IPS-15b (cell line): ENCODE measurements around the gene GPX5.
"Not testable (repeated sequence)": the region's sequence is repeated elsewhere in the genome, so short reads cannot be mapped to it uniquely, and the experiment has no call there.

Experiments used
- H3K27me3 ChIP-seq: one replicate; pipeline ENCODE4 v1.6.1; 2013; ENCODE audit warnings: low read length; ENCODE audit not compliant: control insufficient read depth, insufficient read depth
- H3K36me3 ChIP-seq: one replicate; pipeline ENCODE4 v1.6.1; 2013; ENCODE audit warnings: low read length; ENCODE audit not compliant: control insufficient read depth, insufficient read depth
- H3K4me1 ChIP-seq: one replicate; pipeline ENCODE4 v1.6.1; 2013; ENCODE audit warnings: mild to moderate bottlenecking, low read length; ENCODE audit not compliant: control insufficient read depth, insufficient read depth
- H3K4me3 ChIP-seq: one replicate; pipeline ENCODE4 v1.5.1; 2013; ENCODE audit warnings: low read depth, low read length
- H3K9ac ChIP-seq: one replicate; pipeline ENCODE4 v1.6.1; 2013; ENCODE audit warnings: low read depth, mild to moderate bottlenecking, low read length
- H3K9me3 ChIP-seq: one replicate; pipeline ENCODE4 v1.6.1; 2013; ENCODE audit warnings: mild to moderate bottlenecking, low read length; ENCODE audit not compliant: control insufficient read depth, insufficient read depth

GPX5 gene

GRCh38 chr6:28543651-28544610, 18.2 kb downstream of the GPX5 start:
- no peaks in the 10 kb centered on the region for H3K9me3 ChIP-seq
- H3K4me3 ChIP-seq, result peak overlapping the region; percentile 70
- H3K9ac ChIP-seq, result peak overlapping the region; percentile 28
- H3K4me1 ChIP-seq, result no peaks in the 10 kb centered on the region
- H3K27me3 ChIP-seq, result no peaks in the 10 kb centered on the region
- H3K36me3 ChIP-seq, result no peaks in the 10 kb centered on the region

- no peaks in the 10 kb centered on the region for H3K4me1 ChIP-seq
- H3K36me3 ChIP-seq, result no peaks in the 10 kb centered on the region
- H3K9ac ChIP-seq, result no peak overlapping the region
- no peak overlapping the region for H3K4me3 ChIP-seq
- no peaks in the 10 kb centered on the region for H3K27me3 ChIP-seq
- no peaks in the 10 kb centered on the region for H3K9me3 ChIP-seq
These were observed 20.3 kb downstream of the GPX5 start for GRCh38 chr6:28545955-28546354.

GRCh38 chr6:28547003-28547402, 21.3 kb downstream of the GPX5 start:
- not testable (repeated sequence) for H3K4me1 ChIP-seq, H3K9ac ChIP-seq, H3K4me3 ChIP-seq, H3K27me3 ChIP-seq, H3K9me3 ChIP-seq, H3K36me3 ChIP-seq

- Histone ChIP-seq H3K27me3 (peaks cover 42% of the 10 kb centered on the region), H3K4me1 (no peaks in the 10 kb centered on the region), H3K9ac (no peak overlapping the region), H3K36me3 (no peaks in the 10 kb centered on the region), H3K9me3 (no peaks in the 10 kb centered on the region), H3K4me3 (no peak overlapping the region)
These were observed 26.4 kb downstream of the GPX5 start for GRCh38 chr6:28551891-28552666.

GRCh38 chr6:28553384-28553985, 27.8 kb downstream of the GPX5 start:
- Histone ChIP-seq H3K4me3 (peak overlapping the region; percentile 71), H3K27me3 (peaks cover 47% of the 10 kb centered on the region), H3K36me3 (no peaks in the 10 kb centered on the region), H3K9me3 (no peaks in the 10 kb centered on the region), H3K9ac (no peak overlapping the region), H3K4me1 (no peaks in the 10 kb centered on the region)

GRCh38 chr6:28553986-28554881, 28.6 kb downstream of the GPX5 start:
- Histone ChIP-seq H3K4me3 (peak overlapping the region; percentile 71), H3K9ac (no peak overlapping the region), H3K36me3 (no peaks in the 10 kb centered on the region), H3K4me1 (no peaks in the 10 kb centered on the region), H3K9me3 (no peaks in the 10 kb centered on the region), H3K27me3 (peaks cover 54% of the 10 kb centered on the region)

- Histone ChIP-seq H3K27me3 (peaks cover 60% of the 10 kb centered on the region), H3K9ac (no peak overlapping the region), H3K36me3 (no peaks in the 10 kb centered on the region), H3K4me3 (no peak overlapping the region), H3K4me1 (no peaks in the 10 kb centered on the region), H3K9me3 (no peaks in the 10 kb centered on the region)
These were observed 29.5 kb downstream of the GPX5 start for GRCh38 chr6:28555136-28555535.

- Histone ChIP-seq H3K9me3 (no peaks in the 10 kb centered on the region), H3K4me1 (no peaks in the 10 kb centered on the region), H3K9ac (no peak overlapping the region), H3K4me3 (no peak overlapping the region), H3K36me3 (no peaks in the 10 kb centered on the region), H3K27me3 (peaks cover 38% of the 10 kb centered on the region)
These were observed 32.9 kb downstream of the GPX5 start for GRCh38 chr6:28558629-28559028.

- no peak overlapping the region for H3K4me3 ChIP-seq
- no peaks in the 10 kb centered on the region for H3K36me3 ChIP-seq
- no peak overlapping the region for H3K9ac ChIP-seq
- H3K9me3 ChIP-seq, result no peaks in the 10 kb centered on the region
- no peaks in the 10 kb centered on the region for H3K4me1 ChIP-seq
- peaks cover 14% of the 10 kb centered on the region for H3K27me3 ChIP-seq
These were observed 37.9 kb downstream of the GPX5 start for GRCh38 chr6:28563430-28564095.

GRCh38 chr6:28565823-28566526, 40.3 kb downstream of the GPX5 start:
- Histone ChIP-seq H3K4me3 (no peak overlapping the region), H3K4me1 (no peaks in the 10 kb centered on the region), H3K9me3 (no peaks in the 10 kb centered on the region), H3K9ac (no peak overlapping the region), H3K27me3 (no peaks in the 10 kb centered on the region), H3K36me3 (no peaks in the 10 kb centered on the region)
